NB4 (cell line): ENCODE results near the gene SMAD3.

Source experiments
- DNase-seq: peaks from one replicate; pipeline ENCODE4 v3.0.0; 2010; ENCODE audit warnings: low read depth
- H3K4me3 ChIP-seq: one replicate; pipeline ENCODE4 v1.5.1; 2011; ENCODE audit warnings: mild to moderate bottlenecking, low read depth, low read length, moderate library complexity
- CTCF ChIP-seq: IDR thresholded peaks from one replicate; pipeline ENCODE4 v1.5.1; 2012; ENCODE audit warnings: low read depth, low read length
- MAX ChIP-seq: IDR thresholded peaks from 2 replicates; pipeline ENCODE4 v1.6.1; 2011; ENCODE audit warnings: low read depth, low read length
- MYC ChIP-seq: IDR thresholded peaks from 2 replicates; pipeline ENCODE4 v1.6.1; 2011; ENCODE audit warnings: low read depth, low read length
- POLR2A ChIP-seq: IDR thresholded peaks from 2 replicates; pipeline ENCODE4 v1.6.1; 2011; ENCODE audit warnings: mild to moderate bottlenecking; ENCODE audit not compliant: insufficient read length; ENCODE audit errors: extremely low read depth

SMAD3 gene

GRCh38 chr15:67100124-67100791, 34.9 kb downstream of the SMAD3 start:
- no peak overlapping the region for H3K4me3 ChIP-seq
- DNase-seq = no peak
- TF ChIP-seq MYC (no peak), CTCF (no peak), POLR2A (no peak), MAX (no peak)

- DNase-seq = no peak
- TF ChIP-seq MAX (peak; percentile 71), MYC (no peak)
- no peak overlapping the region for H3K4me3 ChIP-seq
These were observed 35.6 kb downstream of the SMAD3 start for GRCh38 chr15:67100801-67101581.

GRCh38 chr15:67101911-67102598, 36.7 kb downstream of the SMAD3 start:
- TF ChIP-seq POLR2A = no peak
- H3K4me3 ChIP-seq = no peak overlapping the region
- DNase-seq = no peak

- no peak overlapping the region for H3K4me3 ChIP-seq
- TF ChIP-seq POLR2A = no peak
- TF ChIP-seq CTCF = no peak
- no peak for TF ChIP-seq MYC
- no peak for TF ChIP-seq MAX
- DNase-seq = no peak
These were observed 37.2 kb downstream of the SMAD3 start for GRCh38 chr15:67102599-67102929.

GRCh38 chr15:67103021-67103420, 37.6 kb downstream of the SMAD3 start:
- no peak for DNase-seq

GRCh38 chr15:67103432-67103831, 38.0 kb downstream of the SMAD3 start:
- no peak overlapping the region for H3K4me3 ChIP-seq
- DNase-seq = no peak
- TF ChIP-seq MYC (no peak), CTCF (no peak), POLR2A (no peak), MAX (no peak)

More at GRCh38 chr15:67103021-67103420, 37.6 kb downstream of the SMAD3 start:
- no peak for TF ChIP-seq MYC
- TF ChIP-seq POLR2A = no peak
- TF ChIP-seq CTCF = no peak
- TF ChIP-seq MAX = no peak
- H3K4me3 ChIP-seq = no peak overlapping the region
